Measurements from ENCODE around the gene MOCS1. TPM values are rescaled to one million over a fixed set of nuclear protein-coding genes. Genes with fewer than 3 reads are reported as not detected.
A peak's percentile ranks its signal among the peaks of the same experiment; 100 is the strongest.
"Not testable (repeated sequence)": the region's sequence is repeated elsewhere in the genome, so short reads cannot be mapped to it uniquely, and the experiment has no call there.

Gene MOCS1
- polyA plus RNA-seq (2012; ENCODE audit: insufficient read depth, insufficient read length), result 24.8 TPM

DNA sequence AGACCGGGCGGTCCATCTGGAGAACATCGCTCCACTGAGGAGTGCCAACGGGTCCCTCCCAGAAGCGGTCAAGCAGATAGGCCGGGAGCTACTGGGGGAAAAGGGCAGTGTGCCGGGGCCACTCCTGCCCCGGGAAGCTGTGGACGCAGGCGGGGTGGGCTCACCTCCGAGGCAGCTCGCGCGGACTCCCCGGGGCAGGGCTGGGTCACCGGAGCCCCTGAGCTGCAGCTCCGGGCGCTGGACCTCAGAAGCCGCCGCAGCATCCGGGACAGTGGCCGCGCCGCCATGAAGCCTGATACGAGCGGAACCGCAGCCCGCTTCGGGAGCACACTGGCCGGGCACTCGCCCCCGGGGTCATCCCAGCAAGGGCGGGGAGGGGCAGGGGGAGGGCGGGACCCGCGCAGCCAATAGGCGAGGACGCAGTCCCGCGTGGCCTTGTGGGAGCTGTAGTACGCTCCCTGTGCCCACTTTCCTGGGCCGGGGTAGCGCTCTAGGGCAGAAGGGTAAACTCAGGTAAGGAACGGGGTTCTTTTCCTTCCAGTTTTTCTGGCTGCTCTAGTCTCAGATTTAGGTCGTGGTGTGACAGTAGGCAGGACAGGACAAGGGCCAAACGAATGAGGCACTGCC lies at the start of gene MOCS1:
MOCS1 (minus strand) TSS at position 332 of the 627 bp plus-strand sequence; CDS start at position 287, 45 bp downstream.
- H3K4me3 ChIP-seq (ENCODE audit: low read length), result peak within 1 kb of the TSS; percentile 86
- DNase-seq (ENCODE audit: low read depth, low spot score), result peak; percentile 63

DNA sequence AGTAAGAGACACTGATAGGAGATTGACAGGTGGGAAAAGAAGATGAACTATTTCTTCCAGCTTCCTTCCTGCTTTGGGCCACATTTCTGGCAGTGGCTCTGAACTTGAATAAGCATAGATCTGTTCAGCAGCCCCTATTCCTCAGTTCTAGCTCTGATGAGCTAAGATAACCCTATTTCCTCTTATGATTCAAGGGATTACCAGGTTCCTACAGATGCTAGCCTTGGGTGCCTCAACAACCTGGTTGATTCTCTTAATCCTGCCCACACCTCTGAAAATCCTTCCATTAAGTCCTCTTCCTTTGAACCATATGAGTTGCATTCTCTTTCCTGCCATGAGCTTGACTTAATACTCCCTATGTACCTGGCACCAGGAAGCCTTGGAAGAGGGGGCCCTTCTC lies 49.8 kb upstream of the MOCS1 start:
- no peak for DNase-seq (ENCODE audit: low read depth, low spot score)
- H3K4me3 ChIP-seq (ENCODE audit: low read length), result no peak overlapping the region

DNA sequence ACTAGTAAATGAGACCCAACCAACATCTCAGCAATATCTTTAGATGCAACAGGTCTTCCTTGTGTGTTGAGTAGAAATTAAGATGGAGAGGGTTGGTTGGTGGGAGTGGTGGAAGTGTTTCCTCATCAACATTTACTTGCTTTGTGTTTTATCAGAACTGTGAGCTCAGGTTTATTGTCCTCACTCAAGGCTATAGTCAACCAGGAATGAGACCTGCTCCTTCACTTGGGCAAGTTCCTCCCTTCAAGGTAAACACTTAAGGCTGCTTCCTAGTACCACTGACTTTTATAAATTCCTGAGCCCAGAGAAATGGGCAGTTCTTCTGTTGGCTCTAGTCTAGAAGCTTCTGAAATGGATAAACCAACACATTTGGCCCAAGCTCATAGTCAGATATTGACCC lies 48.9 kb upstream of the MOCS1 start:
- H3K4me3 ChIP-seq (ENCODE audit: low read length), result no peak overlapping the region
- DNase-seq (ENCODE audit: low read depth, low spot score), result no peak

DNA sequence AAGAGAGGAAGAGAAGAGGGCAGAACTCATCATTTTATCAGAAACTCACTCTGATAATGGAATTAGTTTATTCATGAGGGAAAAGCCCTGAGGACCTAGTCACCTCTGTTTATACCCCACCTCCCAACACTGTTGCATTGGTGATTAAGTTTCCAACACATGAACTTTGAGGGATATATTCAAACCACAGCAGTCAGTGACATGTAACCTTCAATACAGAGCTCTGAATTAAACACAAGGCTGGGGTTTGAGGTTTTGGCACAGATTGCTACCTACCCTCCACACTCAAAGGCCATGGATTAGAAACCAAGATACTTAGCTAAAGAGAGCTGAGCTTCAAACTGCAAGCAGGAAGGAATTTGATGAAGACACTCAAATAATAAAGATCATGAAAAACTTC lies 48.5 kb upstream of the MOCS1 start:
- DNase-seq (ENCODE audit: low read depth, low spot score), result peak; percentile 60
- H3K4me3 ChIP-seq (ENCODE audit: low read length), result no peak overlapping the region

DNA sequence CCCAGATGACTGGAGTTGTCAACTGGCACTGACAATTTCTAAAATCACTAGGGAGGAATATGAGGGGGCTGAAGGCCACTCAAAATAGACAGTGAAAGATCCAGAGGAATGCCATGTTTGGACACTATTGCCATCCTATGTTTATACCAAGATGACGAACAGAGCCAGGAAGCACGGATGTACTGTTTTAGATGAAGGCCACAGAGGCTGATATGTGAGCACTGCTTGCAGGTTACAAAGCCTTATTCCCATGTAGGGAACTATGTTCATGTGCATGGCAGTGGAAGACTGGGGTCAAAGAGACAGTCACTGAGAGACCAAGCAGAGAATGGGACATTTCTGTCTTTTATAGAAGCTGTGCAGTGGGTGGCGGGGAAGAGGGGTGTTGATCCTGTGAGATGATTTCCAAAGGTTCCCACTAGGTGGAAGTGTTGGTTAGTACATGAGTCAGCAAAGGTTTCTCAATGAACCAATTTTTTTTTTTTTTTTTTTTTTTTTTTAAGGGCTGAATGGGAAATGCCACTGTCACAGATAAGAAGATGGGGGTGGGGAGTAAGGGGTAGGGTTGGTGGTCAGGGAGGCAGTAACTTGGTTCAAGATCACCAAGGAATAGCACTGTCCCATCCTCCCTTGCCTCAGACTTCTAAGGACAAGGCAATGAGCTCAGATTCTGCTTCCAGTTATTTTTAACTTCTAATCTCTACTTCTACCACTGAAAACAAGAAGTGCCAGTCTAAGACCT lies 46.7 kb upstream of the MOCS1 start:
- H3K4me3 ChIP-seq (ENCODE audit: low read length), result no peak overlapping the region
- DNase-seq (ENCODE audit: low read depth, low spot score), result peak; percentile 75

DNA sequence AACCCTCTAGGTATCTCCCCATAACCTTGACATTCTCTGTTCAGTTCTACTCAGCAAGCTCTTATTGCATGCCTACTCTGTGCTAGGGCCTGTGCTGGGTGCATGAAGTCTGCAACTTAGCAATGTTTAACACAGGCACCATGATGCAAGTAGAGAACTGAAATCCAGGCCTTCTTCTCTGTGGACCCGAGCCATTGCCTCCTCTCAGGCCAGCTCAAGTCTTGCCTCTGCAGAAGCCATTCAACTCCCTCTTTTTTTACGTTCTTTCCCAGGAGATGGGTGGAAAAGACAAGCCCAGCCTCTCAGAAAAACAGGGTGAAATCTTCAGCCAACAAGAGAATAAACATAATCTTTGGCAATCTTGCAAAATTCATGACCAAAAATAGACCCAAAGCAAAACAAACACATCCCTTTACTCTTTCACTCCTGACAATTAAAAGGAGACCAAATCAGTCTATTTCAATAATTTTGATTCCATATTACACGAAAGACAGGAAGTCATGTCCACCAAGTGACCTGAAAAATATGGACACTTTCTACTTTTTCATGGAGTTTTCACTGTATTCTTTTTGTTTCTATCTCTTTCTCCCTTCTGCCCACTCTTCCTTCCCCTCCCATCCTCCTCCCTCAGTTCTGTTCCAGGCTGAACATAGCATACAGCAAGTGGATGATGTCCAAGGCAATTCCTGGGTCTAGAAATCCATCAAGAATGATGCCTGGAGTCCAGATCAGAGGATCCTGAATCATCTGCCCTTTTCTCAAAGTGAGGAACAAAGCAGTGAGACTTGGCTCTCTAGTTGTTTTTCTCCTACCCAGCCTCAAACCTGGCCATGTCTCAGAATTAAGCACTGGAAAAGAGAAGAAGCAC lies 45.4 kb upstream of the MOCS1 start:
- DNase-seq (ENCODE audit: low read depth, low spot score), result no peak
- H3K4me3 ChIP-seq (ENCODE audit: low read length), result no peak overlapping the region

DNA sequence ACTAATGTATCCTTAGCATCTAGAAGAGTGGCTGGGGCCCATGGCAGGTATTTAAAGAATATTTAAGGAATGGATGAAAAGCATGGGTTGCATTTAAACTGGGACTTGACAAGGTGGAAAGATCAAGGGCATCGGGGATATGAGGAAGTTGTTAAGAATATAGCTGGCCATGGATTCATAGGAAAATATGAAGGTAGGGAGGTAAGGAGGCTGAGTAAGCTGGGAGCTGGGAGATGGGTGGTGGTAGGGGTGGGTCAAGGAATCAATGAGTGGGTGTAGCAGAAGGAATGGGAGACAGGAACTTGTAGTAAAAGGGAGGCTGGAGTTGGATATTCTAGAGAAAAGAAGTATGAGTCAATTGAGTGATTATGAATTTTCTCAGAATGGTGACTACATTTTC lies 44.0 kb upstream of the MOCS1 start:
- no peak overlapping the region for H3K4me3 ChIP-seq (ENCODE audit: low read length)
- no peak for DNase-seq (ENCODE audit: low read depth, low spot score)

DNA sequence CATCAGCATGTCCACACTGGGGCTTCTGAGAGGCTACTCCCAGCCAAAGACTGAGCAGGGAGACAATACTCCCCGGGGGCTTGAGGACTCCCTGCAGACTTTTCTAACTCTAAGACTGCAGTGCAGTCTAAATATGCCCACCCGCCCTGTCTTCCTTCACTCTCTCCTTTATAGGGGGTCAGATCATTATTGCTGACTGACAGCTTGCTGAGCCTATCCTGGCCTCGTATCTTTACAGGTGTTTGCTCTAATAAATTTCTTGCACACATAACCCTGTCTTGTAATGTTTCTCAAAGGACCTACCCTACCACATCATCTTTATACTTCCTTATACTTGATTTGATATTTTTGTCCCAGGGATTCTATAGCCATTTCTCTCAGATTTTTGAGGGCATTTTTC lies 39.4 kb upstream of the MOCS1 start:
- H3K4me3 ChIP-seq (ENCODE audit: low read length), result no peak overlapping the region
- no peak for DNase-seq (ENCODE audit: low read depth, low spot score)

DNA sequence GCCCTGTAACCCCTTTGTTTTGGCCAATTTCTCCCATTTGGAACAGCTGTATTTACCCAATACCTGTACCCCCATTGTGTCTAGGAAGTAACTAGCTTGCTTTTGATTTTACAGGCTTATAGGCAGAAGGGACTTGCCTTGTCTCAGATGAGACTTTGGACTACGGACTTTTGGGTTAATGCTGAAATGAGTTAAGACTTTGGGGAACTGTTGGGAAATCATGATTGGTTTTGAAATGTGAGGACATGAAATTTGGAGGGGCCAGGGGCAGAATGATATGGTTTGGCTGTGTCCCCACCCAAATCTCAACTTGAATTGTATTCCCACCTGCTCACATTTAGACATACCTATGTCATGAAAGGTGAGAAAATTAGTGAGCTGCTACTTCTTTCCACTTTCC lies 38.5 kb upstream of the MOCS1 start:
- DNase-seq (ENCODE audit: low read depth, low spot score); H3K4me3 ChIP-seq (ENCODE audit: low read length): not testable (repeated sequence)

DNA sequence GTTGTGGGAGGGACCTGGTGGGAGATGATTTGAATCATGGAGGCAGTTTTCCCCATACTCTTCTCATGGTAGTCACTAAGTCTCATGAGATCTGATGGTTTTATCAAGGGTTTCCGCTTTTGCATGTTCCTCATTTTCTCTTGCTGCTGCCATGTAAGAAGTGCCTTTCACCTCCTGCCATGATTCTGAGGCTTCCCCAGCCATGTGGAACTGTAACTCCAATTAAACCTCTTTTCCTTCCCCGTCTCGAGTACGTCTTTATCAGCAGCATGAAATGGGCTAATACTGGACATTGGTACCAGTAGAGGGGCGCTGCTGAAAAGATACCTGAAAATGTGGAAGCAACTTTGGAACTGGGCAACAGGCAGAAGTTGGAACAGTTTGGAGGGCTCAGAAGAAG lies 36.9 kb upstream of the MOCS1 start:
- not testable (repeated sequence) for H3K4me3 ChIP-seq (ENCODE audit: low read length)

DNA sequence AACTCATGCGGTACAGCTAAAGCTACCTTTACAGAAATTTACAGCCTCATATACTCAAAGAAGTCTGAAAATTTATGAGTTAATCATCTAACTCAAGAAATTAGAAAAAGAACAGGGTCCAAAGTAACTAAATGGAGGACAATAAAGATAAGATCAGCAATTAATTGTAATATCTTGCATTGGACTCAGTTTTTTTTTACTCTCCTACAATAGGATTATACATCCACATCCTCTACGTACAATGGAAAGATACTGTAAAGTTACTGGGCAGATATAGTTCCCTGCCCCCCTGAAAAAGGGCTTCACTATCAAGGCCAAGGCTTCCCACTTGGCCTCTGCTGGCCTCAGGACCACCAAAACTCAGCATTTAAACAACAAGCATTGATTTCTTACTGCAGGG lies 31.5 kb upstream of the MOCS1 start:
- no peak overlapping the region for H3K4me3 ChIP-seq (ENCODE audit: low read length)
- no peak for DNase-seq (ENCODE audit: low read depth, low spot score)

More for the DNA sequence above, 36.9 kb upstream of the MOCS1 start:
- DNase-seq (ENCODE audit: low read depth, low spot score), result not testable (repeated sequence)

DNA sequence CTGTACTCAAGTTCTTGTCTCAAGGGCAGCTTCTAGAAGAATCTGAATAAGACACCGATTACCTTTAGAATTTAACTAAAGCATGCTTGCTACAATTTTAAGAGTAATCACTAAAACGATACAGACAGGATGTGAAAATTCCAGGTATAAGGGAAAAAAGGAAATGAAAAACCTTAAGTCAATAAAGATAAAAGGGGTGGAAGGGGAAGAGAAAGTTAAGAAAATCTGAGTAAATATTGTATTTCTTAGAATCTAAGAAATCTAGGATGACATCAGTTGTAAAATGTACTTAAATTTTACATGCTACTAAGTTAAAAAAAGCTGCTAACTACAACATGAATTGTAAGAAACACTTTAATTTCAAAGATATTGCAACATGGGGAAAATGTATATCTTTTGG lies 30.3 kb upstream of the MOCS1 start:
- no peak for DNase-seq (ENCODE audit: low read depth, low spot score)
- no peak overlapping the region for H3K4me3 ChIP-seq (ENCODE audit: low read length)

DNA sequence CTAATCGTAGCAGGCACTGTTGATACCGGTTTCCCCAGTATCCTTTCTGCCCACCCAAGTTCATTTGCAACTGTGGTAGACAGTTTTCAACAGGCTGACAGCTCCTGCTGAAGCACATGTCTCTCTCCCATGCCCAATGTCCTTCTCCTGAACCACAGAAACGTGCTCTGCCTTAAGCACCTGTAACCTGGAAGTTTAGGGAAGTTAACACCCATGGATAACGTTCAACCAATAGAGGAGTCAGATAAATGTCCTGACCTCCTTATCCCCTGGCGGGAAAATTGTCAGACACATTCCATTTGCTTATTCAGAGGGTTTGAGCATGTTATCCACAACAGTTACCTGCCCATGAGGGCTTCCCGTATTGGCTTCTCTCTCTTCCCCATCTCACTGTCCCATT lies 29.8 kb upstream of the MOCS1 start:
- DNase-seq (ENCODE audit: low read depth, low spot score), result no peak
- H3K4me3 ChIP-seq (ENCODE audit: low read length), result no peak overlapping the region

DNA sequence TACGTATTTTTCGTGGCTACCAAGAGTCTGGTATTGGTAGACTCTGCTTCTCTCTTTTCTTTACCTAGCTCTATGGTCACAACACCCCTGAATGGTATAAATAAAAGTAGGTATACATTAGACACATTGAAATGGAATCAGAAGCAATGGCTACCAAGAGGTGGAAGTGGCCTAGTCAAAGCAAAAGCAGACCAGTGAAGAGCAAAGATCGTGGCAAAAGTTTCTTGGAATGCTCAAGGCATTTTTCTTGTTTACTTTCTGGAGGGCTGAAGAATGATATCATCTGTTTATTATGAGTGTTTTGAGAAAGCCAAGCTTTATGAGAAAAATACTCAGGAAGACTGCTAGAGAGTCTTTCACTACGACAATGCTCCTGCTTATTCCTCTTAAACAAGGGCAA lies 28.6 kb upstream of the MOCS1 start:
- H3K4me3 ChIP-seq (ENCODE audit: low read length), result no peak overlapping the region
- DNase-seq (ENCODE audit: low read depth, low spot score), result no peak

DNA sequence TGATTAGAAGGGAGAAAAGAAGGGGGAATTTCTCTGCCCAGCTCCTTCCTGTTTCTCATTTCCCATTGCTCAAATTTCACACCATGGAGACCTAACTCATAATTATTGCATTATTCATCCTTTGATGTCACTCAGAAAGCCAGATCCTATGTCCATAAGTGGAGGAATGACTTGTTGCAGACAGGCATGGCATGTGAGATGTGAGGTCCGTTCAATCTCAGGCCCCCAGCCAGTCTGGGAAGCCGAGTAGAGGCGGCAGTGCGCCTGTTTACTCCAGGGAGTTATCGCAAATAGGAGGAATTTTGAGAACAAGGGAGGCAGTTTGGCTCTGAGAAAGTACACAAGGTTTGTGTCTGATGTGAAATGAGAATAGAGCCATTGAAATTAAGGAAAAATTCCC lies 26.9 kb upstream of the MOCS1 start:
- no peak for DNase-seq (ENCODE audit: low read depth, low spot score)
- H3K4me3 ChIP-seq (ENCODE audit: low read length), result no peak overlapping the region

DNA sequence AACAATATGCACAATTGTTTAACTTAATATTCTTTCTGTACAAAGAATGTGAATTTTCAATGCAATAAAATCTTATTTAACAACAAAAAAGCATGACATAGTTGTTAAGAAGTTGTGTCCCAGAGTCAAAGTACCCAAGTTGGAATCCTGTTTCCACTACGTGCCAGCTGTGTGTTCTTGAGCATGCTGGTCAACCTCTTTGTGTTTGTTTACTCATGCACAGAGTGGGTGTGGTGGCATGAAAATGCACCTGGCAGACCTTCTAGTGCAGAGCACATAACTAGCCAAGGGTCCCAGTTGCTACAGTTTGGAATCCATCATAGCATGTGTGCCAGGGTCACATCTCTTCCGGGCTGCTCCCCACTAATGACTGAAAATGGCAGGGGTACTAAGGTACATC lies 24.7 kb upstream of the MOCS1 start:
- DNase-seq (ENCODE audit: low read depth, low spot score), result no peak
- no peak overlapping the region for H3K4me3 ChIP-seq (ENCODE audit: low read length)

DNA sequence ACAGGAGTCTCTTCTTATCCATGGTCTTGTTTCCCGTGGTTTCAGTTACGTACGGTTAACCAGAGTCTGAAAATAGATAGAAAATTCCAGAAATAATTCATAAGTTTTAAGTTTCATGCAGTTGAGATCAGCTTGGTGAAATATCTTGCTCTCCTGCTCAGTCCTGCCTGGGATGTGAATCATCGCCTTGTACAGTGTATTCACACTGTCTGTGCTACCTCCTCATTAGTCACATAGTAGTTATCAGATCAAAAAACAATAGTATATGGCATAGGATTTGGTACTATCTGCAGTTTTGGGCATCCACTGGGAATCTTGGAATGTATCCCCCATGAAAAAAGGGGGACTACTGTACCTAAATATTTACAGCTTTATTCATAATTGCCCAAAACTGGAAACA lies 22.7 kb upstream of the MOCS1 start:
- no peak overlapping the region for H3K4me3 ChIP-seq (ENCODE audit: low read length)
- no peak for DNase-seq (ENCODE audit: low read depth, low spot score)

DNA sequence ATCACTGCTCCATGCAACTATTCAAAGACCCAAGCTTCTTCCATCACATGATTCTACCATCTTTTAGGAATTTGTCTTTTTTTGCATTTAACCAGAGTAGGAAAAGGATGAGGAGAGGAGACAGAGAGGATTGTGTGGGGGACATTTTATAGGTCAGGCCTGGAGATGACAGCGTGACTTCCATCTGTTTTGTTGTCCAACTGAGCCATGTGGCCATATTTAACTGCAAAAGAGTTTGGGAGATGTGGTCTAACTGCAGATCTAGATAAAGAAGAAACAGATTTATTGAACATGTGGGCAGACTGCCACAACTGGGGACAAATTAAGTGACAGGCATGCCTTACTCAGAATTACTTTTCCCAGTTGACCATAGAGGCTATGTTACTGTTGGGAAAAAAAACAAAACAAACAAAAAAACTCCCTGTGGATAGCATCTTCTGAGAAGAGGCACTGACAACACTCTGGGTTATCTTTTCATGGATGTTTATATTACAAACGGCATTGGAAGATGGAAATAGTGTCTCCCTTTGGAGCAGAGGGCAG lies 18.9 kb upstream of the MOCS1 start:
- no peak for DNase-seq (ENCODE audit: low read depth, low spot score)
- no peak overlapping the region for H3K4me3 ChIP-seq (ENCODE audit: low read length)

DNA sequence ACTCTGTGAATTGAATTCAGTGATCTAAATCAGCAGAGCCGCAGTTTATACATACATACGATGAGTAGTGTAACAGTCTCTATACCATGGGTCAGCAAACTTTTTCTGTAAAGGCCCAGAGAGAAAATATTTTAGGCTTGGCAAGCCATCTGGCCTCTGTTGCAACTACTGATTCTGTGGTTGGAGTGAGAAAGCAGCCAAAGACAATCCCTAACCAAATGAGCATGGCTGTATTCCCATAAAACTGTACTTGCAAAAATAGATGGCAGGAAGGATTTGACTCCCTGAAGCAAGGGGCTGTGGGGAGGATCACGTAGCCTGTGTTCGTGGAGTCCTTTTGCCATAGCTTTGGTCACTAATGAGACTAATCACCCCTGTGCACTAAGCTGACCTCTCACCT lies 17.9 kb upstream of the MOCS1 start:
- DNase-seq (ENCODE audit: low read depth, low spot score), result no peak

DNA sequence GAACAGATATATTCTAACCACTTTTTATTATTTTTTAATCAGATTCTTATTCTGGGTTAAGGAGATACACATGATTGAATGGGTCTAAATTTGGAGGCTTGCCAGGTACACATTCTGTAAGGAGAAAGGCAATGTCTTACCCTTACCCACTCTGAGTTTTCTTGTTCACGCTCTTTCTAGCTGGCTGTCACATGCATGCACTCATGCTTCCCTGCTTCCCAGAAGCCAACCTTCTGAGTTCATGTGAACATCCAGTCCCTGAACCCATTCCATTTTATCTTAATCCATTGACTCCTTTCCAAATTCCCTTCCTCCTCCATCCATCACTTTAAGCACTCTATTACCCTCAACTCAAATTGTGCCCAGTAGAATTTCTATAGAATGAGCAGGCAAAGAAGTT lies 17.5 kb upstream of the MOCS1 start:
- DNase-seq (ENCODE audit: low read depth, low spot score), result no peak
- no peak overlapping the region for H3K4me3 ChIP-seq (ENCODE audit: low read length)

More for the DNA sequence above, 17.9 kb upstream of the MOCS1 start:
- no peak overlapping the region for H3K4me3 ChIP-seq (ENCODE audit: low read length)
